Measurements from ENCODE around the gene PLEKHA8. TPM values are rescaled to one million over a fixed set of nuclear protein-coding genes. Genes with fewer than 3 reads are reported as not detected.
A peak's percentile ranks its signal among the peaks of the same experiment; 100 is the strongest.

PLEKHA8 gene
- total and polyA plus RNA-seq, 2 of the 8 experiments (the other 6 are each of a cell fraction or from before 2014, with no cell fraction given), result 10.7 to 44.0 TPM

- no peaks in the 10 kb centered on the region for H3K9me3 ChIP-seq (ENCODE audit: insufficient read depth in 2 of 2, low read depth in 1 of 2, low read length in 1 of 2)
- CTCF ChIA-PET (ENCODE audit: partially characterized antibody), result interaction anchor here (0.6 to 4.6 kb wide), 41 partner anchors 9 to 1613 kb away, joined by 3 to 45 read pairs (median 4); partner anchors contain the start of genes MTURN and NOD1
- no peak overlapping the region for H3K18ac ChIP-seq (ENCODE audit: extremely low read depth, low read length)
- H3K79me1 ChIP-seq (ENCODE audit: low read depth, low read length), result no peaks in the 10 kb centered on the region
- no peak overlapping the region for H3K4ac ChIP-seq (replicated peaks; ENCODE audit: insufficient read length, low read depth, low read length)
- no peak overlapping the region for H2BK5ac ChIP-seq (ENCODE audit: low read depth, low read length)
- 75% methylated on average over 6 of the region's 6 CpGs; no CpG with 5 or more reads in 1 of the 2 experiments for whole genome bisulfite sequencing, 2 experiments (ENCODE audit: extremely low coverage in 1 of 2, insufficient coverage in 1 of 2, insufficient read length in 1 of 2, insufficient replicate concordance in 2 of 2, low coverage in 1 of 2, low lambda C conversion rate in 2 of 2, missing lambda C conversion rate in 1 of 2)
- H3K4me2 ChIP-seq (ENCODE audit: insufficient read depth in 1 of 2, low read depth in 2 of 2, low read length in 2 of 2), result no peak overlapping the region
- H4K5ac ChIP-seq (ENCODE audit: insufficient read length, low read depth, low read length), result no peak overlapping the region
- H3K36me3 ChIP-seq (ENCODE audit: control insufficient read depth in 2 of 4, insufficient read depth in 4 of 4, low read length in 3 of 4), result no peaks in the 10 kb centered on the region
- H3K14ac ChIP-seq (ENCODE audit: insufficient read length), result no peak overlapping the region
- H3K4me1 ChIP-seq (replicated peaks in 1 of 4; ENCODE audit: control insufficient read depth in 3 of 4, insufficient read depth in 4 of 4, low read length in 3 of 4), result peaks cover 13 to 27% (median 26%) of the 10 kb centered on the region in 4 experiments
- H2AK5ac ChIP-seq (ENCODE audit: low read depth, low read length), result no peak overlapping the region
- TF ChIP-seq CTCF (IDR thresholded peaks at IDR 0.05; ENCODE audit: control extremely low read depth in 1 of 3, insufficient read depth in 1 of 3, low read depth in 1 of 3, low read length in 3 of 3), result peak in 2 of 3 experiments; percentile 66 to 75; a peak in 3 of 4 replicates
- TF ChIP-seq RAD21 (IDR thresholded peaks at IDR 0.05 in 1 of 2, conservative IDR thresholded peaks at IDR 0.05 in 1 of 2; ENCODE audit: low read depth in 2 of 2, low read length in 2 of 2), result peak; percentile 86 to 89
- TF ChIP-seq NRF1 (IDR thresholded peaks at IDR 0.05; ENCODE audit: low read depth, low read length), result no peak
- no peaks in the 10 kb centered on the region for H3K79me2 ChIP-seq (ENCODE audit: control insufficient read depth in 1 of 2, insufficient read depth in 2 of 2, low read length in 2 of 2)
- peaks cover 0 to 2% of the 10 kb centered on the region in 2 experiments for H4K20me1 ChIP-seq (replicated peaks in 1 of 2; ENCODE audit: control insufficient read depth in 1 of 2, insufficient read depth in 2 of 2, low read length in 2 of 2)
- H3K27ac ChIP-seq (ENCODE audit: low read depth, low read length), result no peak overlapping the region
- peaks cover 0 to 12% (median 6%) of the 10 kb centered on the region in 4 experiments; a peak in 5 of 7 replicates for H3K27me3 ChIP-seq (replicated peaks in 1 of 4; ENCODE audit: control insufficient read depth in 3 of 4, extremely low read depth in 1 of 4, insufficient read depth in 3 of 4, low read length in 3 of 4)
- H2BK15ac ChIP-seq (ENCODE audit: low read length), result no peak overlapping the region
- no peak for DNase-seq (ENCODE audit: low read depth in 1 of 2, low spot score in 2 of 2)
- H4K91ac ChIP-seq (replicated peaks; ENCODE audit: insufficient read length, low read length), result no peak overlapping the region
- no peak overlapping the region for H4K8ac ChIP-seq (ENCODE audit: extremely low read depth, insufficient read depth, low read length)
- no peak overlapping the region for H3K9ac ChIP-seq (replicated peaks in 1 of 4; ENCODE audit: extremely low read depth in 1 of 4, low read depth in 3 of 4, low read length in 3 of 4)
- POLR2A ChIA-PET (ENCODE audit: partially characterized antibody), result interaction anchor here (0.7 kb wide), 1 partner anchor 304 kb away, joined by 3 read pairs; no protein-coding TSS in a partner anchor
- H3K56ac ChIP-seq (replicated peaks; ENCODE audit: insufficient read length, low read depth, low read length), result no peak overlapping the region
- H3K23me2 ChIP-seq (ENCODE audit: low read depth, low read length), result no peaks in the 10 kb centered on the region; the same call in 1 of the 2 replicates
- no peak for FAIRE-seq
- H2BK12ac ChIP-seq (ENCODE audit: low read depth, low read length), result no peak overlapping the region
- H2BK120ac ChIP-seq (replicated peaks; ENCODE audit: low read depth, low read length), result no peak overlapping the region
- H2BK20ac ChIP-seq (ENCODE audit: low read length), result no peak overlapping the region
- no peak overlapping the region for H3K23ac ChIP-seq (ENCODE audit: insufficient read length)
- no peak overlapping the region for H3K4me3 ChIP-seq (ENCODE audit: extremely low read depth in 1 of 4, insufficient read depth in 2 of 4, low read depth in 3 of 4, low read length in 4 of 4)
- no peak overlapping the region for H2AFZ ChIP-seq (ENCODE audit: low read length)
Measured at GRCh38 chr7:30164567-30164966, 136.4 kb downstream of the PLEKHA8 start.
